ENCODE measurements around the gene GFY.

Gene GFY

DNA sequence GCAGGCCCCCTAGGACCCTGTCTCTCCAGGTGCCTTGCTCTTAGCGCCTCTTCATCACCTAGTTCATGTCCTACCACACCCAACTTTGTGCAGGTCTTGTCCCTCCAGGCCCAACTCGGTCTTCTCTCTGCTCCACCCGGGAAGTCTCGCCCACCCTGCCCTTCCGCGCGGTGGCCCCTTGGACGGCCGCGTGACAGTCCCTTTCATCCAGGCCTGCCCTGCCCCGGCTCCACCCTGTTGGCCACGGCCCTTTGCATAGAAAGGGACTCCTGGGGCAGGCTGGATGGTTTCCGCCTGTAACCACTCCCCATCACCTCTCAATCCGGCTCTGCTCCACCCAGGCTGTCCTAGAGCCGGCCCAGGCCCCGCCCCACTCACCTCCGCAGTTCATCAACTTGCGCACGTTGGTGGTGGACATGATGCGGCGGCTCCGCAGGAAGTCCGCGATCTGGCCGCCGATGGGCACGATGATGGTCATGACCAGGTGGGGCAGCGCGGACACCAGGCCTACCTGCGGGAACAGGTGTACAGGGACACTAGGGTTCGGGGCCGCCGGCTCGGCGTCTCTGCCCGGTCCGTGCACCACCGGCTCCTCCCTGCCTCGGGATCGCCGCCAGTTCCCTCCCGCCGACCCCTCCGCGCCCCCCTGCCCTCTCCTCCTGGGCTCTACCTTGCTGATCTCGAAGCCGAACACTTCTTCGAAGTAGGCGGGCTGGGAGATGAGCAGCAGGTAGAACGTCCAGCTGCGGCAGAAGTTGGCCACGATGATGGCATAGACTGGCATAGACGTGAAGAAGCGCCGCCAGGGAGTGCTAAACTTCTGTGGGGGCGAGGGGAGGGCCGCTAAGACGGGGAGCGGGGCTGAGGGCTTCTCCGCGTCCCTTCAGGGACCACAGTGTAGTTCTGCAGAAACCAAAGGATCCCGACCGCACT is 7.2 kb downstream of the GFY start:
- no peak overlapping the region for H3K4me3 ChIP-seq (ENCODE audit: insufficient read depth, low read length, poor library complexity, severe bottlenecking)
- no peak overlapping the region for H2AFZ ChIP-seq (ENCODE audit: low read depth, low read length, severe bottlenecking)
- no peak overlapping the region for H3K4me2 ChIP-seq (ENCODE audit: low read depth, low read length, poor library complexity, severe bottlenecking)
- H3K9me2 ChIP-seq (replicated peaks; ENCODE audit: insufficient read depth, low read length): no peaks in the 10 kb centered on the region
- no peak overlapping the region for H3K27ac ChIP-seq (ENCODE audit: low read depth, low read length)
- H3K9me3 ChIP-seq (ENCODE audit: insufficient read depth, low read length): no peaks in the 10 kb centered on the region
- H3K27me3 ChIP-seq (ENCODE audit: low read length): no peaks in the 10 kb centered on the region
- H4K20me1 ChIP-seq (ENCODE audit: low read depth, low read length): no peaks in the 10 kb centered on the region
- H3F3A ChIP-seq (ENCODE audit: insufficient read depth): no peaks in the 10 kb centered on the region
- H3K36me3 ChIP-seq (ENCODE audit: low read length): no peaks in the 10 kb centered on the region
- H3K9ac ChIP-seq (ENCODE audit: low read length): no peak overlapping the region
- TF ChIP-seq, protein P1, sequence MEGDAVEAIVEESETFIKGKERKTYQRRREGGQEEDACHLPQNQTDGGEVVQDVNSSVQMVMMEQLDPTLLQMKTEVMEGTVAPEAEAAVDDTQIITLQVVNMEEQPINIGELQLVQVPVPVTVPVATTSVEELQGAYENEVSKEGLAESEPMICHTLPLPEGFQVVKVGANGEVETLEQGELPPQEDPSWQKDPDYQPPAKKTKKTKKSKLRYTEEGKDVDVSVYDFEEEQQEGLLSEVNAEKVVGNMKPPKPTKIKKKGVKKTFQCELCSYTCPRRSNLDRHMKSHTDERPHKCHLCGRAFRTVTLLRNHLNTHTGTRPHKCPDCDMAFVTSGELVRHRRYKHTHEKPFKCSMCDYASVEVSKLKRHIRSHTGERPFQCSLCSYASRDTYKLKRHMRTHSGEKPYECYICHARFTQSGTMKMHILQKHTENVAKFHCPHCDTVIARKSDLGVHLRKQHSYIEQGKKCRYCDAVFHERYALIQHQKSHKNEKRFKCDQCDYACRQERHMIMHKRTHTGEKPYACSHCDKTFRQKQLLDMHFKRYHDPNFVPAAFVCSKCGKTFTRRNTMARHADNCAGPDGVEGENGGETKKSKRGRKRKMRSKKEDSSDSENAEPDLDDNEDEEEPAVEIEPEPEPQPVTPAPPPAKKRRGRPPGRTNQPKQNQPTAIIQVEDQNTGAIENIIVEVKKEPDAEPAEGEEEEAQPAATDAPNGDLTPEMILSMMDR (IDR thresholded peaks at IDR 0.05; ENCODE audit: insufficient read depth, low read length, poor library complexity, severe bottlenecking): no peak
- TF ChIP-seq EZH2phosphoT487 (conservative IDR thresholded peaks at IDR 0.05; ENCODE audit: low read length): no peak
- no peaks in the 10 kb centered on the region for H3K79me2 ChIP-seq (ENCODE audit: insufficient read depth, low read length)

DNA sequence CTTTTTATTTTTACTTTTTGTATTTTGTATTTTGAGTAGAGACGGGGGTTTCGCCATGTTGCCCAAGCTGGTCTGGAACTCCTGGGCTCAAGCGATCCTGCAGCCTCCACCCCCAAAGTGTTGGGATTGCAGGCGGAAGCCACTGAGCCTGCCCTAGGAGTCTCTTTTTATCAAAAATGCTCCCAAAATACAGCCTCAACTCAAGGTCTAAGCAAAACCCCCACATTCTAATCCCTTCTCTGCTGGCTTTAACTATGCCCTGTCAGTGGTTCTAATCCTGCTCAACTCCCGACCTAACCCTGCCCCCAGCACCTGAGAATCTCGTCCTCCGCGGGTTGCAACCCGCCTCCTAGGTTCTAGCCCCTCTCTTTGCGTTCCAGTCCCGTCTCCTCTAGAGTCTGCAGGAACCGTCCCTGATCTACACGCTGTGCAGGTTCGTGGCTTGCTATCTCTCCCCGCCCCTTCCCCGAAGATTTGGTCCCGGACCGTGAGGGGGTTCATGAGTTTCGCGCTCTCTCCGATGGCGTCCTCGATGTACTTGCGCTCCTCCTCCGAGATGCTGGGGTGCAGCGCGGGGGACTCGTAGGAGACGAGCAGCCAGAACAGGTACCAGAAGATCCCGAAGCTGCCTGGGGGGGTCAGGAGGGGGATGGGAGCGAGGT is 8.2 kb downstream of the GFY start:
- Histone ChIP-seq H3K9ac (ENCODE audit: low read length) (no peak overlapping the region), H3K27me3 (ENCODE audit: low read length) (no peaks in the 10 kb centered on the region)

DNA sequence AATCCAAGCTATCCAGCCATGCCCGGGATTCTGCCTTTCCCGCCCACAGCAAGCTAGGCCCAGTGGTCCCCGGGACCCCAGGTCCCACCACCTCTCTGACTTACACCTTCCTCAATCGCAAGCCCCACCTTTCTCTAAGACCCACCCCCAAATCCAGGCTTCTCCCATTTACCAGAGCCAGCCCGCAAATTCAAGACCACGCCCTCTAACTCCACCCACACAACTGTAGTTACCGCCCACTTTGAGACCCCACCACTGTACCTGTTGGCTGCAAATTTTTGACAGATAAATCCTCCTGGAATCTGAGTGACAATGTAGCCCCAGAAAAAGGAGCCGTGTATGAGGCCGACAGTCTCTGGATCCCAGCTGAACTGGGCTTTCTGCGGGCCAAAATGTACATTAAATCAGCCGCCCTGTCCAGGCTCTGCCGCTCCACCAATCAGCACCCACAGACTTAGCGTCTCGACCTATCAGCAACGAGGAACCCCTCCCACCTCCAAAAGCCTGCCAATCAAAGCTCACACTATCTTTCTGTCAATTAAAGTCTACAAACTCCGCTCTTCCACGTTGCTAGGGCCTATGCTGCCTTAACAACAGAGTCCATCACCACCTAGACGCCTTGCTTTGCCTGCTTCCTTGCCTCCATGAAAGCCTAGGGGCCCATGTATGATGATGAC is 9.9 kb downstream of the GFY start:
- H3K27me3 ChIP-seq (ENCODE audit: low read length): no peaks in the 10 kb centered on the region
- no peak overlapping the region for H3K9ac ChIP-seq (ENCODE audit: low read length)
- H3K79me2 ChIP-seq (ENCODE audit: insufficient read depth, low read length): no peaks in the 10 kb centered on the region
- no peaks in the 10 kb centered on the region for H3K36me3 ChIP-seq (ENCODE audit: low read length)
- H4K20me1 ChIP-seq (ENCODE audit: low read depth, low read length): no peaks in the 10 kb centered on the region
- H2AFZ ChIP-seq (ENCODE audit: low read depth, low read length, severe bottlenecking): no peak overlapping the region
- H3K27ac ChIP-seq (ENCODE audit: low read depth, low read length): no peak overlapping the region
- H3F3A ChIP-seq (ENCODE audit: insufficient read depth): no peaks in the 10 kb centered on the region
- no peaks in the 10 kb centered on the region for H3K9me2 ChIP-seq (replicated peaks; ENCODE audit: insufficient read depth, low read length)
- no peak overlapping the region for H3K4me2 ChIP-seq (ENCODE audit: low read depth, low read length, poor library complexity, severe bottlenecking)
- no peak for TF ChIP-seq EZH2phosphoT487 (conservative IDR thresholded peaks at IDR 0.05; ENCODE audit: low read length)
- TF ChIP-seq, protein P1 (IDR thresholded peaks at IDR 0.05; ENCODE audit: insufficient read depth, low read length, poor library complexity, severe bottlenecking): no peak
- H3K9me3 ChIP-seq (ENCODE audit: insufficient read depth, low read length): no peaks in the 10 kb centered on the region
- H3K4me3 ChIP-seq (ENCODE audit: insufficient read depth, low read length, poor library complexity, severe bottlenecking): no peak overlapping the region

More for the DNA sequence above, 8.2 kb downstream of the GFY start:
- Histone ChIP-seq H3K9me2 (replicated peaks; ENCODE audit: insufficient read depth, low read length) (no peaks in the 10 kb centered on the region), H3K36me3 (ENCODE audit: low read length) (no peaks in the 10 kb centered on the region), H3K9me3 (ENCODE audit: insufficient read depth, low read length) (no peaks in the 10 kb centered on the region), H3K27ac (ENCODE audit: low read depth, low read length) (no peak overlapping the region), H4K20me1 (ENCODE audit: low read depth, low read length) (no peaks in the 10 kb centered on the region), H2AFZ (ENCODE audit: low read depth, low read length, severe bottlenecking) (no peak overlapping the region), H3K4me3 (ENCODE audit: insufficient read depth, low read length, poor library complexity, severe bottlenecking) (no peak overlapping the region), H3F3A (ENCODE audit: insufficient read depth) (no peaks in the 10 kb centered on the region), H3K79me2 (ENCODE audit: insufficient read depth, low read length) (no peaks in the 10 kb centered on the region), H3K4me2 (ENCODE audit: low read depth, low read length, poor library complexity, severe bottlenecking) (no peak overlapping the region)
- TF ChIP-seq, protein P1 (IDR thresholded peaks at IDR 0.05; ENCODE audit: insufficient read depth, low read length, poor library complexity, severe bottlenecking): no peak
- TF ChIP-seq EZH2phosphoT487 (conservative IDR thresholded peaks at IDR 0.05; ENCODE audit: low read length): no peak

Data from SU-DHL-6 (cell line).